Caco-2 (cell line): ENCODE measurements around the gene CMTM7. TPM values are rescaled to one million over a fixed set of nuclear protein-coding genes. Genes with fewer than 3 reads are reported as not detected.

Source experiments
- BruUV-seq: library from RNA; stranded (reverse); fragments of 400-500 nt; replicated peaks from 2 replicates; lab custom pipeline; 2021; lab: Mats Ljungman, UMichigan
- CTCF ChIA-PET: fragments of 300-600 bp; sonication (Branson Sonifier 250); formaldehyde crosslinking; loops from one replicate; lab custom pipeline; 2022; ENCODE audit warnings: antibody characterized with exemption; lab: Charles Lee
- POLR2A ChIA-PET: fragments of 300-600 bp; sonication (Branson Sonifier 250); formaldehyde crosslinking; loops from one replicate; lab custom pipeline; 2022; ENCODE audit warnings: antibody characterized with exemption; lab: Charles Lee
- DNase-seq, 2 experiments: peaks; one replicate each; pipeline versions ENCODE4 v3.0.0 to v3.0.0-alpha.2; 2020 to 2022
- H3K27me3 ChIP-seq: replicated peaks from 2 replicates; pipeline ENCODE4 v1.6.0; 2011; ENCODE audit warnings: low read length; ENCODE audit not compliant: control insufficient read depth, insufficient read depth
- H3K36me3 ChIP-seq: 2 replicates; pipeline ENCODE4 v1.5.1; 2011; ENCODE audit warnings: low read length; ENCODE audit not compliant: control insufficient read depth, insufficient read depth
- H3K4me1 ChIP-seq: fragments of 250-450 bp; sonication (Bioruptor Pico); 2 replicates; pipeline ENCODE4 v1.5.1; 2020; ENCODE audit warnings: mild to moderate bottlenecking
- H3K4me3 ChIP-seq: 2 replicates; pipeline ENCODE4 v1.5.1; 2011; ENCODE audit warnings: low read depth, mild to moderate bottlenecking, control low read depth, low read length
- H3K9me3 ChIP-seq: fragments of 250-450 bp; sonication (Bioruptor Pico); 2 replicates; pipeline ENCODE4 v1.5.1; 2020; ENCODE audit warnings: mild to moderate bottlenecking, moderate library complexity
- H3K27ac Mint-ChIP-seq: one replicate; pipeline ENCODE4 v1.8.0; 2022; ENCODE audit warnings: mixed read lengths; ENCODE audit not compliant: unreplicated experiment
- H3K27me3 Mint-ChIP-seq: one replicate; pipeline ENCODE4 v1.8.0; 2022; ENCODE audit warnings: mixed read lengths; ENCODE audit not compliant: insufficient read depth, unreplicated experiment
- H3K36me3 Mint-ChIP-seq: one replicate; pipeline ENCODE4 v1.8.0; 2022; ENCODE audit warnings: mild to moderate bottlenecking, mixed read lengths; ENCODE audit not compliant: insufficient read depth, unreplicated experiment
- H3K4me1 Mint-ChIP-seq: one replicate; pipeline ENCODE4 v1.8.0; 2022; ENCODE audit warnings: low read depth, mixed read lengths; ENCODE audit not compliant: unreplicated experiment
- H3K4me3 Mint-ChIP-seq: one replicate; pipeline ENCODE4 v1.8.0; 2022; ENCODE audit warnings: mild to moderate bottlenecking, moderate library complexity, mixed read lengths; ENCODE audit not compliant: unreplicated experiment
- H3K9me3 Mint-ChIP-seq: one replicate; pipeline ENCODE4 v1.8.0; 2022; ENCODE audit warnings: mixed read lengths; ENCODE audit not compliant: unreplicated experiment
- intact Hi-C: fragments of 100-400 bp; cut with micrococcal nuclease; formaldehyde crosslinking; loops from one replicate; pipeline ENCODE4 v1.10.0; 2022; ENCODE audit not compliant: unreplicated experiment
- total RNA-seq: library from RNA; stranded (reverse); gene quantifications from 2 replicates; pipeline ENCODE4 v1.2.3, GENCODE V29; 2022
- TF ChIP-seq, protein P1 (sequence below), 2 experiments: fragments of 200-600 bp in 1 of 2; IDR thresholded peaks; 1 replicate in 1 of 2; 2 replicates in 1 of 2; pipeline versions ENCODE4 v1.5.1 to v1.8.0; 2011 to 2022; ENCODE audit warnings: antibody characterized with exemption in 1 of 2, control low read depth in 1 of 2, inconsistent platforms in 1 of 2, low read depth in 1 of 2, low read length in 1 of 2, mild to moderate bottlenecking in 1 of 2, moderate library complexity in 1 of 2; ENCODE audit not compliant: insufficient read depth in 1 of 2, severe bottlenecking in 1 of 2, unreplicated experiment in 1 of 2

CMTM7 gene
- total RNA-seq, 1 experiment from 2014 or later = 27.0 TPM

DNA sequence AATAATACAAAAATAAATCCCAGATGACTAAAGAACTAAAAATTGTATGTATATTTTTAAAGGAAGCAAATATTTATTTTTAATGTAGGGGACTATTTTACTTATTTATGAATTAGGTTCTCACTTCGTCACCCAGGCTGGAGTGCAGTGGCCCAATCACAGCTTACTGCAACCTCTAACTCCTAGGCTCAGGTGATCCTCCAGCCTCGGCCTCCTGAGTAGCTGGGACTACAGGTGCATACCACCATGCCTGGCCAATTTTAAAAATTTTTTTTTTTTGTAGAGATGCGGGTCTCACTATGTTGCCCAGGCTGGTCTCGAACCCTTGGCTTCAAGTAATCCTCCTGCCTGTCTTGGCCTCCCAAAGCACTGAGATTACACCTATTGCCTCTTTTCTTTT, 42.6 kb downstream of the CMTM7 start:
- no peak for DNase-seq
- no peaks in the 10 kb centered on the region for H3K27me3 Mint-ChIP-seq
- no peaks in the 10 kb centered on the region for H3K9me3 Mint-ChIP-seq
- BruUV-seq = no TSS peak
- H3K36me3 Mint-ChIP-seq = peaks cover 6% of the 10 kb centered on the region
- POLR2A ChIA-PET = no interaction called here
- peaks cover 11% of the 10 kb centered on the region for H3K4me1 Mint-ChIP-seq
- H3K36me3 ChIP-seq = no peaks in the 10 kb centered on the region
- TF ChIP-seq, protein P1, sequence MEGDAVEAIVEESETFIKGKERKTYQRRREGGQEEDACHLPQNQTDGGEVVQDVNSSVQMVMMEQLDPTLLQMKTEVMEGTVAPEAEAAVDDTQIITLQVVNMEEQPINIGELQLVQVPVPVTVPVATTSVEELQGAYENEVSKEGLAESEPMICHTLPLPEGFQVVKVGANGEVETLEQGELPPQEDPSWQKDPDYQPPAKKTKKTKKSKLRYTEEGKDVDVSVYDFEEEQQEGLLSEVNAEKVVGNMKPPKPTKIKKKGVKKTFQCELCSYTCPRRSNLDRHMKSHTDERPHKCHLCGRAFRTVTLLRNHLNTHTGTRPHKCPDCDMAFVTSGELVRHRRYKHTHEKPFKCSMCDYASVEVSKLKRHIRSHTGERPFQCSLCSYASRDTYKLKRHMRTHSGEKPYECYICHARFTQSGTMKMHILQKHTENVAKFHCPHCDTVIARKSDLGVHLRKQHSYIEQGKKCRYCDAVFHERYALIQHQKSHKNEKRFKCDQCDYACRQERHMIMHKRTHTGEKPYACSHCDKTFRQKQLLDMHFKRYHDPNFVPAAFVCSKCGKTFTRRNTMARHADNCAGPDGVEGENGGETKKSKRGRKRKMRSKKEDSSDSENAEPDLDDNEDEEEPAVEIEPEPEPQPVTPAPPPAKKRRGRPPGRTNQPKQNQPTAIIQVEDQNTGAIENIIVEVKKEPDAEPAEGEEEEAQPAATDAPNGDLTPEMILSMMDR (IDR thresholded peaks at IDR 0.05; ENCODE audit: insufficient read depth in 1 of 2, low read depth in 1 of 2, low read length in 1 of 2, severe bottlenecking in 1 of 2, unreplicated experiment in 1 of 2) = no peak
- intact Hi-C loops = no loop called here
- H3K9me3 ChIP-seq = no peaks in the 10 kb centered on the region
- H3K4me3 Mint-ChIP-seq = no peak overlapping the region
- peaks cover 5% of the 10 kb centered on the region for H3K4me1 ChIP-seq
- no peak overlapping the region for H3K4me3 ChIP-seq
- H3K27ac Mint-ChIP-seq = no peak overlapping the region
- CTCF ChIA-PET = no interaction called here
- H3K27me3 ChIP-seq = no peaks in the 10 kb centered on the region

DNA sequence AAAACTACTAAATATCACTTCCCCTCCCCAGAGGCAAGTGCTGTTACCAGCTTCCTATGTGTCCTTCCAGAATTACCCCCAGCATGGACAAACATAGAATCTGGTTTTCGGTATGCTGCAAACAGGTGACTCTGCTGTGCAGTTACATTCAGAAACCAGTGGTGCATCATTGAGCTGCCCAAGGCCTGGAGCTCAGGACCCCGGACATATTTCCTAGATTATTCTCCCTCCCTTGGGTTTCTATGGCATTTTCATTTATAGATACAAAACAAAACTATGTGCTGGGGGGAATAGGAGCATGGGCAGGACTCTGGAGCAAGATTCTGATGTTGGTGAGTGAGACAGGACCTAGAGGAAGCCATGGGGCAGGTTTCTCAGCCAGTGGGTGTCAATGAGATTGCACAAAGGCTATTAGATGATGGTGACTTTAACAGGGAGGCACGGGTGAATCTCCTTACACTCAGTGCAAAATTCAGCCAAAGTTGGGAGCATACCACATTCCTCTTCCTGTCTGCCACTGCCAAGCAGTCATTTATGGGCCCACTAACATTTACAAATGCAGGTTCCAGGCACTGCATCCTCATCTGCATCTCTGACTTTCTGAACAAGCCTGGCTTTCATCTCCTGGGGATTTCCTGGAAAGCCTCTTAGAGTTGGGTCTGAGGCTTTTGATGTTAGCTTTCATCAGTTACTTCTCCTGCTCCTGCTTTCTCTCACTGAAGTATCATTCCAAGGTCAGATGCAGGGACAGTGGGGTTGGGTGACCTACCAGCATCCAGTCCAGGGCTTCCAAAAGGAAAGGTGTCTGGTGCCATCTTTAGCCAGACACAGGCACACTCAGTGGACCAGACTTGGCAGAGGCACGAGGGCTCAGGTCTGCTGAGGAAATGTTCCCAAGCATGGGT, 44.5 kb downstream of the CMTM7 start:
- H3K9me3 Mint-ChIP-seq = no peaks in the 10 kb centered on the region
- TF ChIP-seq, protein P1 (IDR thresholded peaks at IDR 0.05; ENCODE audit: insufficient read depth in 1 of 2, low read depth in 1 of 2, low read length in 1 of 2, severe bottlenecking in 1 of 2, unreplicated experiment in 1 of 2) = no peak
- H3K4me1 ChIP-seq = no peaks in the 10 kb centered on the region; the same call in 1 of the 2 replicates
- no peaks in the 10 kb centered on the region for H3K9me3 ChIP-seq
- no peak for DNase-seq
- H3K27ac Mint-ChIP-seq = no peak overlapping the region
- ChIA-PET CTCF (no interaction called here), POLR2A (no interaction called here)
- no peaks in the 10 kb centered on the region for H3K27me3 Mint-ChIP-seq
- no peaks in the 10 kb centered on the region for H3K36me3 Mint-ChIP-seq
- H3K4me3 ChIP-seq = no peak overlapping the region
- H3K4me1 Mint-ChIP-seq = peaks cover under 1% of the 10 kb centered on the region
- BruUV-seq = no TSS peak
- no peaks in the 10 kb centered on the region for H3K36me3 ChIP-seq
- intact Hi-C loops = no loop called here
- H3K27me3 ChIP-seq = no peaks in the 10 kb centered on the region
- H3K4me3 Mint-ChIP-seq = no peak overlapping the region

DNA sequence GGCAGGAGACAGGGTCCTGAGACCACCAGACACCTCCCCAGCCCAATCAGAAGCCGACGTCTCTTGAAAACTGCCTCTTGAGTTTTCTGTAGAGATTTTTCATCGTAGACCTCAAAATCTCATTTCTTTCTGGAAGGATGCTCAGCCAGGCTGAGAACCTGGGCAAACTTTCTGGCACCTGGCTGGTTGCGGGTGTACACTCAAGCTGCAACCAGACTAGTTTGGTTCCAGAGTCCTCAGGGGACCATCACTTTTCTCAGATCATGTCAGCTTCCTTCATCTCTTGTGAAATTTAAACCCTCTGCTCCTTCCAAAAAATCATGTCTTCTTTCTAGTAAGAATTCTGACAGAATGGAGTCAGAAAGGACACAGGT, 45.1 kb downstream of the CMTM7 start:
- Mint-ChIP-seq H3K27ac (no peak overlapping the region), H3K27me3 (no peaks in the 10 kb centered on the region), H3K4me3 (no peak overlapping the region), H3K9me3 (no peaks in the 10 kb centered on the region), H3K4me1 (no peaks in the 10 kb centered on the region), H3K36me3 (peaks cover 2% of the 10 kb centered on the region)
- Histone ChIP-seq H3K27me3 (no peaks in the 10 kb centered on the region), H3K4me3 (no peak overlapping the region), H3K9me3 (no peaks in the 10 kb centered on the region), H3K36me3 (no peaks in the 10 kb centered on the region), H3K4me1 (no peaks in the 10 kb centered on the region)
- TF ChIP-seq, protein P1 (IDR thresholded peaks at IDR 0.05; ENCODE audit: insufficient read depth in 1 of 2, low read depth in 1 of 2, low read length in 1 of 2, severe bottlenecking in 1 of 2, unreplicated experiment in 1 of 2) = no peak
- CTCF ChIA-PET = no interaction called here
- intact Hi-C loops = no loop called here
- POLR2A ChIA-PET = no interaction called here
- DNase-seq = no peak
- BruUV-seq = no TSS peak
